ENCODE measurements around the gene NMT1.

GRCh38 chr17:45067637-45068036 is 6.5 kb downstream of the NMT1 start:
- no peak for TF ChIP-seq CTCF (IDR thresholded peaks at IDR 0.05; ENCODE audit: poor library complexity)
- TF ChIP-seq EZH2phosphoT487 (IDR thresholded peaks at IDR 0.05; ENCODE audit: low read depth, severe bottlenecking, unreplicated experiment): no peak
